HG02759 (cell line): ENCODE measurements around the gene ADGRV1.
"Not testable (repeated sequence)": the region's sequence is repeated elsewhere in the genome, so short reads cannot be mapped to it uniquely, and the experiment has no call there.

Source experiments
- ATAC-seq: cut with Tn5 transposase; IDR thresholded peaks from one replicate; pipeline ENCODE4 v1.9.1; 2021; ENCODE audit warnings: mild to moderate bottlenecking, moderate library complexity; ENCODE audit not compliant: unreplicated experiment

Gene ADGRV1

GRCh38 chr5:90641528-90641927 is 82.9 kb downstream of the ADGRV1 start:
- no peak for ATAC-seq

GRCh38 chr5:90642706-90643229 is 84.2 kb downstream of the ADGRV1 start:
- no peak for ATAC-seq

- no peak for ATAC-seq
Observed at GRCh38 chr5:90644132-90644531, 85.5 kb downstream of the ADGRV1 start.

- ATAC-seq, result no peak
Observed at GRCh38 chr5:90645024-90645610, 86.5 kb downstream of the ADGRV1 start.

GRCh38 chr5:90650767-90651166 is 92.2 kb downstream of the ADGRV1 start:
- no peak for ATAC-seq

GRCh38 chr5:90654215-90654614 is 95.6 kb downstream of the ADGRV1 start:
- ATAC-seq, result no peak

GRCh38 chr5:90655423-90655822 is 96.8 kb downstream of the ADGRV1 start:
- no peak for ATAC-seq

GRCh38 chr5:90657030-90657429 is 98.4 kb downstream of the ADGRV1 start:
- no peak for ATAC-seq

GRCh38 chr5:90657788-90658187 is 99.2 kb downstream of the ADGRV1 start:
- ATAC-seq, result no peak

- no peak for ATAC-seq
Observed at GRCh38 chr5:90658620-90659019, 100.0 kb downstream of the ADGRV1 start.

- ATAC-seq, result not testable (repeated sequence)
Observed at GRCh38 chr5:90668079-90668565, 109.5 kb downstream of the ADGRV1 start.

GRCh38 chr5:90675222-90675621 is 116.6 kb downstream of the ADGRV1 start:
- no peak for ATAC-seq

- ATAC-seq, result no peak
Observed at GRCh38 chr5:90680921-90681563, 122.4 kb downstream of the ADGRV1 start.

- ATAC-seq, result no peak
Observed at GRCh38 chr5:90682278-90682677, 123.7 kb downstream of the ADGRV1 start.

- ATAC-seq, result no peak
Observed at GRCh38 chr5:90685425-90686022, 126.9 kb downstream of the ADGRV1 start.

- not testable (repeated sequence) for ATAC-seq
Observed at GRCh38 chr5:90686363-90686762, 127.8 kb downstream of the ADGRV1 start.

GRCh38 chr5:90687458-90687857 is 128.9 kb downstream of the ADGRV1 start:
- ATAC-seq, result not testable (repeated sequence)

- no peak for ATAC-seq
Observed at GRCh38 chr5:90689064-90689463, 130.5 kb downstream of the ADGRV1 start.

GRCh38 chr5:90690307-90690706 is 131.7 kb downstream of the ADGRV1 start:
- ATAC-seq, result no peak

- no peak for ATAC-seq
Observed at GRCh38 chr5:90691533-90691932, 132.9 kb downstream of the ADGRV1 start.

GRCh38 chr5:90696153-90696552 is 137.6 kb downstream of the ADGRV1 start:
- ATAC-seq, result no peak

- no peak for ATAC-seq
Observed at GRCh38 chr5:90700299-90700698, 141.7 kb downstream of the ADGRV1 start.
